ENCODE results near the gene UNC13A.
"Not testable (repeated sequence)": the region's sequence is repeated elsewhere in the genome, so short reads cannot be mapped to it uniquely, and the experiment has no call there.

UNC13A gene

DNA sequence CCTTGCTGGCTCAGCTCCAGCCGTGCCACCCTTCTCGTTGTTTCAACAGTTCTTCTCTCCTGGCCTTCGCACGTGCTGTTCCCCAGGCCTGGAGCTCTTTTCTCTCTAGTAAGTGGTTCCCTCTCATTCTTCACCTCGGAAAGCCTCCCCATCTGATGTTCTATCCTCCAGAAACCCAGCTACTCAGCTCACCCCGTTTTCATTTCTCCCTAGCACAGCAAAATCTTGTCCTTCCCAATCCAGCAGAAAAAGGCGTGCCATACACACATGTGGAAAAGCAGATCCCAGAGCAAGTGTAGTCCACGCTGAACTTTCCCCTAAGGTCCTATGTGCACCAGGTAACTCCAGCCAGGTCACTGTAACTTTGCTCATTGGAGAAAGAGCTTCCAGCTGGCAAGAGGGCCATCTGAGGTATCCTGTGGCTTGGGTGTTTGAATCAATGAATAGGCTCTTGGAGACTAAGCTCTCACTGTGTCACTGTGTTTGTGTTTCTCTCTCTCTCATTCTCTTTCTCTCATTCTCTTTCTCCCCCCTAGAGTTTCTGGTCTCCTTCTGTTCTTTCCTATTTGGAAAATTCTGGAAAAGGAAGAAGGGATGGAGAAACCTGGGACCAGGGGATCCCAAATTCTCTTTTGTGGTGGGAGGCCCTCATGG lies 83.7 kb downstream of the UNC13A start:
- DNase-seq (ENCODE audit: low spot score): no peak

DNA sequence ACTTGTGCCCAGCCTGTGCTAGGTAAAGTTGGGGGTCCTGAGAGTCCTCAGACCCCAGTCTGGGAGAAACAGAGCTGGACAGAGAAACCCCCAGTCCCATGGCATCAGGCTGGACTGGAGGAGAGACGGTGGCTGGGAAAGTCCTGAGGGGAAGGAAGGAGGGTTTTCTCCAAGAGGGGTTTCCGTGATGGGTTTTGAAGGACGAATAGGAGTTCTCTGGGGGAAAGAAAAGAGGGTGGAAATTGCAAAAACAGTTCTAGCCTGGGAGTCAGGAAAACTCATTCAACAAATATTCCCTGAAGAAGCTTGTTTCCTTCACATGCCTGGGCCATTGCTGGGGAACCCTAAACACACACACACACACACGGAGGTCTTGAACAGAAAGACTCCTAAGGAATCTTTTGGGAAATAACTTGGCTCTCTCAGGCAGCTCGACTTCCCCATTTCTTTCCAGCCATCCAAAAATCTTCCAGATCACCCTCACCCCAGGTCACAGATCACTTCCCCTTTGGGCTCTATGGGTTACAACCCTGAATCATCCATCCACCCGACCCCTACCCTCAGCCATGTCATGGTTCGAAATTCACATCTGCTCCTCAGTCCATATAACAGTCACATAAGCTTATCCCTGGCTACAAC lies 85.2 kb downstream of the UNC13A start:
- no peak for DNase-seq (ENCODE audit: low spot score)

DNA sequence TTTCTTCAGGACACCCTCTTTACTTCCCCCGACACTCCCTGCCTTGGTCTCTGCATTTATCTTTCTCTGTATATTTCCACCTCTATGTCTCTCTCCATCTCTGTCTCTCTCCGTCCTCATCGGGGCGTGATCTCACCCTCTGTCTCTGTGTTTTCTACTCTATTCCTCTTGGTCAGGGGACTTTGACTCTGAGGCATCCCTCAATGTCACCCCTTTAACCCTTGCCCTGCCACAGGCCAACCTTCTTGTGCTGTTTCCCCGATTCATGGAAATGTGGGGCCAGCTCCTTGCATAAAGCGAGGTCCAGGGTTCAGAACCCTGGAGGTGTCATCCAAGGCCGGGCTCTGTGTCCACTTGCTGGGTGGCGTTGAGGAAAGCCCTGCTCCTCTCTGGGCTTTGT lies 85.9 kb downstream of the UNC13A start:
- no peak for DNase-seq (ENCODE audit: low spot score)

DNA sequence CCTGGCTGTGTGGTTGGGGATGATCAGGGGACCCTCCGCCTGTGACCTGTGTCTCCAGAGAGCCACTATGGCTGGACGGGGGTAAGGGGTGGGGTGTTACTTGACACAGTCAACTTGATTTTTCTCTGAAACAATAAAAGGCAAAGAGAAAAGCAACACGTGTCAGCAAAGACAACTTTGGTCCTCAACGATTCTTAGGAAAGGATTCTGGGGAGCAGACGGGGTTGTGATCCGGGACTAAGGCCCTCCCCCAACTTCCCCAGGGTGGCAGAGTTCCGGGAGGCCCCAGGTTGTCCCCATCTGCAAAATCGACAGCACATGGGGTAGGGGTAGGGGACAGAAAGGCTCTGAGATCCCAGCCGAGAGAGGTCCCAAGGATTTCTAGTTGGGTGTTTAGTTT lies 86.5 kb downstream of the UNC13A start:
- no peak for DNase-seq (ENCODE audit: low spot score)

DNA sequence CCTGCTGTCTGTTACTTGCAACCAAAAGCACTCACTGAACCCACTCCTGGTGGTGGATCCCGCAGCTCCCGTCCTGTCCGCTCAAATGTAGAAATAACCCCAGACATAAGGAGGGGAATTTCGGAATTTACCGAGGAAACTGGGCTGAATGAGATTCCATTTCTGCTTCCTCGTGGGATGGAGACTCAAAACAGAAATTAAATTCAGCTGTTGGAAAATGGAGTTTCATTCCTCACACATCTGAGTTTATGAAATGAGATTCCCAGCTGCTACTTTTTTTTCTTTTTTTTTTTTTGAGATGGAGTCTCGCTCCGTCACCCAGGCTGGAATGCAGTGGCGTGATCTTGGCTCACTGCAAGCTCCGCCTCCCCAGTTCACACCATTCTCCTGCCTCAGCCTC lies 88.4 kb downstream of the UNC13A start:
- no peak for DNase-seq (ENCODE audit: low spot score)

DNA sequence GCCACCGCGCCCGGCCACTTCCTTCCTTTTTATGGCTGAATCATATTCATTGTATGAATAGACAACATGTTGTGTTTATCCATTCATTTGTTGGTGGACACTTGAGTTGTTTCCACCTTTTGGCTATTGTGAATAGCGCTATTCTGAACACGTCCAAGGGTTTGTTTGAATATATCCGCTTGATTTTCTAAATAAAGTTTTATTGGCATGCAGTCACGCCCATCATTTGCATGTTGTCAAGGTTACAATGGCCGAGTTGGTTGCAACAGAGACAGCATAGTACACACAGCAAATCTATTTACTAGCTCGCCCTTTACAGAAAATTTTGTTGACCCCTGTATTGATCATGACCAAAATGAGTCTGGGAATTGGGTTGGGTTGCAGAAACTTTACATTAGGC lies 89.2 kb downstream of the UNC13A start:
- DNase-seq (ENCODE audit: low spot score): no peak

DNA sequence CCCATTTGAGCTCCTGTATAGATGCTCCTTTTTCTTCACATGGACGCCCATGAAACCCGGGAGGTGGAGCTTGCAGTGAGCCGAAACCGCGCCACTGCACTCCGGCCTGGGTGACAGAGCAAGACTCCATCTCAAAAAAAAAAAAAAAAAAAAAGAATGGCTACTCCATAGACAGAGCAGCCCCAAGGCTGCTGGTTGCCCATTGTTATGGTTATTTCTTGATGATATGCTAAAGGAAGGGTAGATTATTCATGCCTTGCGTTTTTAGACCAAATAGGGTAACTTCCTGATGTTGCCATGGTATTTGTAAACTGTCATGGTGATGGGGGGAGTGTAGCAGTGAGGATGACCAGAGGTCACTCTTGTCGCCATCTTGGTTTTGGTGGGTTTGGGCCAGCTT lies 90.1 kb downstream of the UNC13A start:
- not testable (repeated sequence) for DNase-seq (ENCODE audit: low spot score)

DNA sequence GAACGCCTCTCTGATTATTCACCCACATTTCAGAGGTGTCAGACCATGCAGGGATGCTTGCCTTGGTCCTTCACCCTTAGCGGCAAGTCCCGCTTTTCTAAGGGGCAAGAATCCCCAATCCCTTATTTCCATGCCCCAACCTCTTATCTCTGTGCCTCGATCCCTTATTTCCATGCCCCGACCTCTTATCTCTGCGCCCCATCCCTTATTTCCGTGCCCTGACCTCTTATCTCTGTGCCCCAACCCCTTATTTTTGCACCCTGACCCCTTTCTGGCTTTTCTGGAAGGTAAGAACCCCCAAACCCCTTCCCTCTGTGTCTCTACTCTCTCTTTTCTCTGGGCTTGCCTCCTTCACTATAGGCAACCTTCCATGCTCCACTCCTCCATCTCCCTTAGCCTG lies 93.9 kb downstream of the UNC13A start:
- DNase-seq (ENCODE audit: low spot score): not testable (repeated sequence)

DNA sequence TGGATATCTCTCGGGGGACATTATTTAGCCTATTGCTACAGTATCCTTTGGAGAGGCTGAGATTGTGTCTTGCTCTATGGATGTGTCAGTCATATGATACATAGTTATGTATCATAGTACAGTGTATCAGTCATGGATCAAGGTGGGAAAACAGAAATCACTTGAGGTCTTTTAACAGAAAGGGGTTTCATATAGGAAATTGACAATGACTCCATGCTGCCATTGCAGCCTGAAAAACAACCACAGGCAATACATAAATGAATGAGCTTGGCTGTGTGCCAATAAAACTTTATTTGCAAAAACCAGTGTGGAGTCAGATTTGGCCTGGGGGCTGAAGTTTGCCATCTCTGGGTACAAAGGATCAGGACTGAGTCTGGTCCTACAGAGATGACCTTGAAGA lies 97.3 kb downstream of the UNC13A start:
- DNase-seq (ENCODE audit: low spot score): no peak

DNA sequence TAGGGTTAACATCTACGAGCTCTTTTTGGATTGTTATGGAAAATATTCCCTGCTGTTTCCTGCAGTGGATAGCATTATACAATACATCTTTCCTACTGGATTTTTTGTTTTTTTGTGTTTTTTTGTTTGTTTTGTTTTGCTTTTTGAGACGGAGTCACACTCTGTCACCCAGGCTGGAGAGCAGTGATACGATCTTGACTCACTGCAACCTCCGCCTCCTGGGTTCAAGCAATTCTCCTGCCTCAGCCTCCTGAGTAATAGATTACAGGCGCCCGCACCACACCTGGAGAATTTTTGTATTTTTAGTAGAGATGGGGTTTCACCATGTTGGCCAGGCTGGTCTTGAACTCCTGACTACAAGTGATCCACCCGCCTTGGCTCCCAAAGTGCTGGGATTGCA lies 102.8 kb downstream of the UNC13A start:
- not testable (repeated sequence) for DNase-seq (ENCODE audit: low spot score)

DNA sequence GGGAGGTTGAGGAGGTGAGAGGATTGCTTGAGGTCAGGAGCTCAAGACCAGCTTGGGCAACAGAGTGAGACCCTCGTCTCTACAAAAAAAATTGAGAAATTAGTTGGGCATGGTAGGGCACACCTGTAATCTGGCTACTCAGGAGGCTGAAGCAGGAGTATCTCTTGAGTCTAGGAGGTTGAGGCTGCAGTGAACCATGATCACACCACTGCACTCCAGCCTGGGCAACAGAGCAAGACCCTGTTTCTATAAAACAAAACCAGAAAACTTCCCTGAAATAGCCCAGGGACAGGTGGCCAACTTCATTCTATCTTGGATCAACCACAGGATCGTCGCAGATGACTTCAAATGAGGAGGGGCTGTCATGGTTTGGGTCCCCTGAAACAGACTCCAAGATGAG lies 104.0 kb downstream of the UNC13A start:
- DNase-seq (ENCODE audit: low spot score): no peak

DNA sequence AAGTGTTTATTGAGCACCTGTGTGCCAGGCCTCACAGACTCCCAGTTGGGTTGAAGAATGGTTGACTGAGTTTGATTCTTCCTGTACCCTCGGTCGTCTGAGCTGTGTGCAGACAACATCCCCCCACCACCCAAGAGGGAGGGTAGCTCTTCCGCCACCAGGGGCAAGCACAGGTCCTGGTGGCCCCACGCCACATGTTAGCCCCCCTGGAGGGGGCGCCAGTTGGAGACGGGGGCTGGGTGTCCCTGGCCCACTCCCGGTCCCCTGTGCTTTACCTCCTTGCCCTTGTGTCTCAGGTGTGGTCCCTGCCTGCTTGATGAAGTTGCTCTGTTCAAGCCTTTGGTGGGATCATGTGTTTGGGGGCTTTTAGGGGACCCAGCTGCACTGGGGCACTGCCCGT lies 105.5 kb downstream of the UNC13A start:
- no peak for DNase-seq (ENCODE audit: low spot score)

DNA sequence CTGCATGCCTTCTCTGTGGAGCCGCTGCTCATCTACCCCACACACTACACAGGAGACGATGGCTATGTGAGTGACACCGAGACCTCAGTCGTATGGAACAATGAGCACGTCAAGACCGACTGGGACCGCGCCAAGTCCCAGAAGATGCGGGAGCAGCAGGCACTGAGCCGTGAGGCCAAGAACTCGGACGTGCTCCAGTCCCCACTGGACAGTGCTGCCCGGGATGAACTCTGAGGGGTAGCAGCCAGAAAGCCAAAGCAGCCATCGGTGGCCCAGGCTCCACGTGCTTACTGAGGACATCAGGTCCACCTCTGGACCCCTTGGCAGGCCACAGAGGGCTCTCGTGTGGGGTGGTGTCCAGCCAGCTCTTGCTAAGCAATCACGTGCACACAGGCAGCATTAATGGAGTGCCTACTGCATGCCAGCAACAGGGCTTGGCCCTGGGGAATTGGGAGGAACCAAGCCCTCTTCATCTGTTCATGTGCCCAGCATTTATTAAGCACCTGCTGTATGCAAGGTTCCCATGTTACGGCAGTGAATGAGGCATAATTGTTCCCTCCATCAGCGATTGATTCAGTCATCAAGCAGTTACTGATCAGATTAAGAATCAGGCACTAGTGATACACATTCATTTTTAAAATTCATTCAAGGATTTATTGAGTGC lies 106.8 kb downstream of the UNC13A start:
- no peak for DNase-seq (ENCODE audit: low spot score)

DNA sequence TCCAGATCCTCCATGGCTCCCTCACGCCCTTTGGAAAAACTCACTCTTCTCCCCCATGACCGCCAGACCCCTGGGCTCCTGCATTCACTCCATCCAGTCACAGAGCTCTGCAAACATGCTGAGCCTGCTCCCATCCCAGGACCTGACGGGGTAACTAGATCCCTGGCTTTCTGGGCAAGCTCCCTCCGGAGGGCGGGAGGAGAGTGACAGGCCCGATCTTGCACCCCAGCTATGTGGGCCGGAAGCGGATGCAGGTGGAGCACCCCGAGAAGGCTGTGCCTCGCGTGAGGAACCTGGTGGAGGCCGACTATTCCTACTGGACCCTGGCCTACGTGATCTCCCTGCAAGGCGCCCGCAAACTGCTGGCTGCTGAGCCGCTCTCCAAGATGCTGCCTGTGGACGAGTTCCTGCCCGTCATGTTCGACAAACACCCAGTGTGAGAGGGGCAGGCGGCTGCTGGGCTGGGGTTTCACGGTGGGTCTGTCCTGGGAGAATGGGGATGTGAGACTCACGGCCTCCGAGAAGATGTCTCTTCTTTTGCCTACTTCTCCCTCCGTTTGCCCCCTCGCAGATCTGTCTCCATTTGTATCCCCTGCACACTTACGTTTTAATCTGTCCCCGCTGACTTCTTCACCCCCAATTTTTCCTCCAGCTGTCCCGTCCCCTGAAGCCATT lies 107.5 kb downstream of the UNC13A start:
- DNase-seq (ENCODE audit: low spot score): no peak

DNA sequence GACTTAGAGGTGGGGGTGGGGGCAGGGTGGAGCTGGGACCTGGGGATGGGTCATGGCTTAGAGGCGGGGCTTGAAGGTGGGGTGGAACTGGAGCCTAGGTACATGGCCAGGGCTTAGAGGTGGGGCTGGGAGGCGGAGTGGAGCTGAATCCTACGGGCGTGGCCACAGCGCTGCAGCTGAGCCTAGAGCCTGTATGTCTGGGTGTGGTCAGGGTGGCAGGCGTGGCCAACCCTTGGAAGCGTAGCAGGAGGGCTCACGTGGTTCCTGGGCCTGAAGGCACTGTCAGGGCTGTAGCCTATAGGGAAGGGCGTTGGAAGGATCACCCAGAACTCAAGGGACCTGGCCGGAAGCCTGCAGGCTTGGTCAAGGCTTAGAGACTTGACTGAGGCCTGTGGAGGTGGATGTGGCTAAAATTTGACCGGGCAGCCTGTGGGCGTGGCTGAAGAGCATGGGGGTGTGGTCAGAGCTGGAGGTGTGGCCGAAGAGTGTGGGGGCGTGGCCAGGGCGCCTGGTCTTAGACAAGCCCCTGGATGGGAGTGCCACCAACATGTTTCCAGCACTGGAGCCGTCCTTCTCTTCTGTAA lies 108.4 kb downstream of the UNC13A start:
- DNase-seq (ENCODE audit: low spot score): peak; percentile 70

DNA sequence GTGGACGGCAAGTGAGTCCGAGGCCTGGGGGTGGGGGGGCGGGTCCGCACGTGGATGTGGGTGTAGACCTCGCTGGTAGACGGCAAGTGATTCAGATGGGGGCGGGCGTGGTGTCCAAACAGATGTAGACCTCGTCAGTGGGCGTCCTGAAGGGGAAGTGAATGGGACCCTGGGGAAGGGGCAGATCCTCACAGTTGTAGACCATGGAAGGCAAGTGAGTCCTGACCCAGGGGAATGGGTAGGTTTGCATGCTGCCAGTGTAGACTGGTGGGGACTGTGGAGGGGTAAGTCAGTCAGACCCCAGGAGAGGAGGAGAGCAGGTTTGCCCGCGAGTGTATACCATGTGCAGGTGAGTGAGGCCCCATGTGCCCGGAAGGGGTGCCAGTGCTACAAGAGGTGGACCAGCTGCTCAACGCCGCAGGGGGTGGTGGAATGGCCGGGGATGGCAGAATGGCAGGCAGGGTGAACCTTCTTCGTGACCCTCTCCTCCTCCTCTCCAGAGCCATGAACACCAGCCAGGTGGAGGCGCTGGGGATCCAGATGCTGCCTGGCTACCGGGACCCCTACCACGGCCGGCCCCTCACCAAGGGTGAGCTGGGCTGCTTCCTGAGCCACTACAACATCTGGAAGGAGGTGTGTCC lies 110.6 kb downstream of the UNC13A start:
- DNase-seq (ENCODE audit: low spot score): no peak

DNA sequence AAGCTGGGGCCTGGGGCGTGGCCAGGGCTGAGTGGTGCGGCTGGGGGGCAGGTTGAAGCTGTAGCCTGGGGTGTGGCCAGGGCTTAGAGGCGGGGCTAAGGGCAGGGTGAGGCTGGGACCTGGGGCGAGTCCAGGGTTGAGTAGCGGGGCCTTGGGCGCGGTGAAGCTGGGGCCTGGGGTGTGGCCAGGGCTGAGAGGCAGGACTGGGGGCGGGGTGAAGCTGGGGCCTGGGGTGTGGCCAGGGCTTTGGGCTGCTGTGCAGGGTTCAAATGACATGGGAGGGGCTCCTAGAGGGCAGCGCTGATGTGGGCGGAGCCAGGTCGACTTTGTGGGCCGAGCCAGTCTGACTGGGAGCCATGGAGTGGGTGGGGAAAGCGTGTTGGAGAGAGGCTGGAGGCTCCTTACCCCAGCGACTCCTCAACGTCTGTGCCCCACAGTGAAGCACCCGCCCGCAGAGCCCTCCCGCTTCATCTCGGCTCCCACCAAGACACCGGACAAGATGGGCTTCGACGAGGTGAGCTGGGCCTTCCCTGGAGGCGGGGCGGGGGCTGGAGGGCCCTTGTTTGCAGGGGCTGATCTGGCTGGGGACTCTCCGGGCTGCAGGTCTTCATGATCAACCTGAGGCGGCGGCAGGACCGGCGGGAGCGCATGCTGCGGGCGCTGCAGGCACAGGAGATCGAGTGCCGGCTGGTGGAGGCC lies 111.2 kb downstream of the UNC13A start:
- DNase-seq (ENCODE audit: low spot score): peak; percentile 27

DNA sequence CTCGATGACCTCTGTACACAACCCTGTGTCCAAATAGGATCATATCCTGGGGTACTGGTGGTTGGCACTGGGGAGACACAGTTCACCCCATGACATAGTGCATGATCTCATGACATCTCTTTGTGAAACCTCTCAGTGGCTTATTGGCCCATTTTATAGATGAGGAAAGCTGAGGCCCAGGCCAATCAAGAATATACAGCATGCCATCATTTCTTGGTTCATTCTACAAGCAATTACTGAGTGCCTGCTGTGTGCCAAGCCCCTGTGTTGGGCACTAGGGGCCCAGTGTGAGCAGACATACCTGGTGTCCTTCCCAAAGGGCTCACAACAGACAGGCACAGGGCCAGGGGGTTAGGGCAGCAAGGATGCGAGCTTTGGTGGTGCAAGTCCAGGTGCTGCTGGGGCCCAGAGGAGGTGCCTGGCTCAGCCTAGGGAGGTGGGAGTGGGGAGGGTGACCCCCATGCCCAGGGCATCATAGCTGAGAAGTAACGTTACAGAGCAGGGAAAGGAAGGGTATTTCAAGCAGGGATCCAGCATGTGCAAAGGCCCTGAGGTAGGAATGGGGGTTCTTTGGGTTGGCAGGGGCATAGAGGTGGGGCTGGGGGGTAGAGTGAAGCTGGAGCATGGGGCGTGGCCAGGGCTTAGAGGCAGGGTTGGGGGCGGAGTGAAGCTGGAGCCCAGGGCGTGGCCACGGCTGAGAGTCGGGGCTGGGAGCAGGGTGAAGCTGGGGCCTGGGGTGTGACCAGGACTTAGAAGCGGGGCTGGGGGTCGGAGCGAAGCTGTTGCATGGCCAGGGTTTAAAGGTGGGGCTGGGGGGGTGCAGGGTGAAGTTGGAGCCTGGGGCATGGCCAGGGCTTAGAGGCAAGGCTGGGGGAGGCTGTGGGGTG lies 112.0 kb downstream of the UNC13A start:
- DNase-seq (ENCODE audit: low spot score): no peak

DNA sequence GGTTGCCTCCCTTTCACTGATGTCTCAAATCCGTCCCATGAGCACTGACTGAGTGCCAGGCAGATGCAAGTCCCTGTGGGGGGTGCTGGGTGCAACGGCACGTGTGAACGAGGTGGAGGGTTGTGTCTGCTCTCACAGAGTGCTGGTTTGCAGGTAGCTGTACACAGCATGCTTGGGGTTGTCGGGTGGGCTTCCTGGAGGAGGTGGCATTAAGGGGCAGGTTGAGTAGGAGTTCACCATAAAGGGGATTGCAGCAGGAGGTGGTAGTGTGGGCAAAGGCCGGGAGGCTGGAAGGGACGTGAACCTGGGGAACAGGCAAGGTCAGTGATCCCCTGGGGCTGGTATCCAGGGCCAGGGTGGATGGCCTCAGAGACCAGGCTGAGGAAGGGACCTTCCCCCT lies 115.5 kb downstream of the UNC13A start:
- no peak for DNase-seq (ENCODE audit: low spot score)

DNA sequence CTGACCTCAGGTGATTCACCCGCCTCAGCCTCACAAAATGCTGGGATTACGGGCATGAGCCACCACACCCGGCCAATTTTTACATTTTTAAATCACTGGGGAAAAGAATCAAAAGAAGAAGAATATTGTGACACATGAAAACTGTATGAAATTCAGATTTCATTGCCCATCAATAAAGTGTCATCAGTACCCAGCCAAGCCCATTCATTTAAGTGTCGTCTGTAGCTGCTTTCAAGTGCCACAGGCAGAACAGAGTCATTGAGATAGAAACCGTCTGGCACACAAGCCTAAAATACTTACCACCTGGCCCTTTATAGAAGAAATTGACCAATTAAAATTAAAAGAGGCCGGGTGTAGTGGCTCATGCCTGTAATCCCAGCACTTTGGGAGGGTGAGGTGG lies 117.4 kb downstream of the UNC13A start:
- no peak for DNase-seq (ENCODE audit: low spot score)

DNA sequence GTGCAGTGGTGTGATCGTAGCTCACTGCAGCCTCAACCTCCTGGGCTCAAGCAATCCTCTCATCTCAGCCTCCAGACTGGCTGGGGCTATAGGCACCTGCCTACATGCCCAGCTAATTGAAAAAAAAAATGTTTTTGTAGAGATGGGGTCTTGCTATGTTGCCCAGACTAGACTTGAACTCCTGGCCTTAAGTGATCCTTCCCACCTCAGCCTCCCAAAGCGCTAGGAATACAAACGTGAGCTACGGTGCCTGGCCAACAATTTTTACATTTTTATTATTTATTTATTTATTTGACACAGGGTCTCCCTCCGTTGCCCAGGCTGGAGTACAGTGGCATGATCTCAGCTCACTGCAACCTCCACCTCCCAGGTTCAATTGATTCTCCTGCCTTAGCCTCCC lies 117.9 kb downstream of the UNC13A start:
- not testable (repeated sequence) for DNase-seq (ENCODE audit: low spot score)
